GM21825 (cell line): ENCODE results near the gene MAML1.

Source experiments
- ATAC-seq: cut with Tn5 transposase; IDR thresholded peaks from one replicate; pipeline ENCODE4 v1.9.1; 2021; ENCODE audit warnings: mild to moderate bottlenecking, moderate library complexity; ENCODE audit not compliant: unreplicated experiment

The MAML1 gene

GRCh38 chr5:179802207-179802883 is 69.7 kb downstream of the MAML1 start:
- no peak for ATAC-seq

GRCh38 chr5:179802950-179803562 is 70.4 kb downstream of the MAML1 start:
- ATAC-seq = no peak

- ATAC-seq = no peak
Observed at GRCh38 chr5:179803651-179804554, 71.3 kb downstream of the MAML1 start.

- no peak for ATAC-seq
Observed at GRCh38 chr5:179804555-179804947, 71.9 kb downstream of the MAML1 start.

- no peak for ATAC-seq
Observed at GRCh38 chr5:179805070-179805528, 72.5 kb downstream of the MAML1 start.

- ATAC-seq = no peak
Observed at GRCh38 chr5:179805529-179806249, 73.1 kb downstream of the MAML1 start.

- peak; percentile 47 for ATAC-seq
Observed at GRCh38 chr5:179806250-179807048, 73.8 kb downstream of the MAML1 start, which contains the start of gene MGAT4B. MGAT4B (minus strand) TSS chr5:179806866; CDS start chr5:179806583, 283 bp downstream.

- no peak for ATAC-seq
Observed at GRCh38 chr5:179812135-179812825, 79.7 kb downstream of the MAML1 start.

GRCh38 chr5:179812997-179813607 is 80.5 kb downstream of the MAML1 start:
- no peak for ATAC-seq

GRCh38 chr5:179814090-179814489 is 81.5 kb downstream of the MAML1 start:
- no peak for ATAC-seq

GRCh38 chr5:179815491-179816249 is 83.0 kb downstream of the MAML1 start:
- no peak for ATAC-seq

- ATAC-seq = no peak
Observed at GRCh38 chr5:179816401-179816795, 83.8 kb downstream of the MAML1 start.

GRCh38 chr5:179816796-179817469 is 84.3 kb downstream of the MAML1 start:
- no peak for ATAC-seq

GRCh38 chr5:179817470-179817840 is 84.8 kb downstream of the MAML1 start:
- no peak for ATAC-seq

GRCh38 chr5:179817890-179818745 is 85.5 kb downstream of the MAML1 start:
- no peak for ATAC-seq

GRCh38 chr5:179818746-179819295 is 86.2 kb downstream of the MAML1 start:
- peak; percentile 59 for ATAC-seq
